ENCODE measurements around the gene HOXB3.

HOXB3 gene

DNA sequence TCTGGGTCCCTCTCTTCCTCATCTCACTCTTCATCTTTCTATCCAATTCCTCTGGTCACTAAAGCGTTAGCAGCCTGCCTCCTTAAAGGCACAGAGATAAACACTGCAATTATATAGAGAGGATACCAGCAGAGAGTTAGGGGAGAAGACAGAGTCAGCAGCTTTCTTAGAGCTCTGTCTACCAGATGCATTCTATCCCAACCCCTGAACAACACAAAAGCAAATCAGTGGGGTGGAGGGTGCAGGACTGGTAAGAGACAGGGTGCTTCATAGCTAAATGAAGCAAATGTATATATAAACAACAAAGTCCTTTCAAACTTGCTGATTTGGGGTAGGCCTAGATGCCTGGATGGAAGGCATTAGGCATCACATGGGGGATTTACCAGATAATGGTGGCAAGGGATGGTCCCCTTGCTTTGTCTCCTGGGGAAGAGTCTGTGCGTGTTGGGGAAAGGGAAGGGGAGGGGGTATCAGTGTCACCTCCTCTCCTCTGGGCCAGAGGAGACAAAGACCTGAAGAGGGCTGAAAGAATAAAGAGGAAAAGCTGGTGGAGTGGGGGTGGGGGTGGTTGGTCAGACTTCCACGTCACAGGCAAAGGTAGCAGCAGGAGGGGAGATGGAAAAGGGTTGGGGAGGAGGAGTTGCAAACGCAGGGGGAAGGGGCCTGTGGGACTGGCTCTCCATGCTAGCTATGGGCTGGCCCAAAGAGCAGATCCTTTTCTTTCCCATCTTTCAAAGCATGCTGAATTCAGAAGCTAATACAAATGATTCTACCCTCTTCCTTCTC, 23.9 kb downstream of the HOXB3 start:
- TF ChIP-seq, protein P1, sequence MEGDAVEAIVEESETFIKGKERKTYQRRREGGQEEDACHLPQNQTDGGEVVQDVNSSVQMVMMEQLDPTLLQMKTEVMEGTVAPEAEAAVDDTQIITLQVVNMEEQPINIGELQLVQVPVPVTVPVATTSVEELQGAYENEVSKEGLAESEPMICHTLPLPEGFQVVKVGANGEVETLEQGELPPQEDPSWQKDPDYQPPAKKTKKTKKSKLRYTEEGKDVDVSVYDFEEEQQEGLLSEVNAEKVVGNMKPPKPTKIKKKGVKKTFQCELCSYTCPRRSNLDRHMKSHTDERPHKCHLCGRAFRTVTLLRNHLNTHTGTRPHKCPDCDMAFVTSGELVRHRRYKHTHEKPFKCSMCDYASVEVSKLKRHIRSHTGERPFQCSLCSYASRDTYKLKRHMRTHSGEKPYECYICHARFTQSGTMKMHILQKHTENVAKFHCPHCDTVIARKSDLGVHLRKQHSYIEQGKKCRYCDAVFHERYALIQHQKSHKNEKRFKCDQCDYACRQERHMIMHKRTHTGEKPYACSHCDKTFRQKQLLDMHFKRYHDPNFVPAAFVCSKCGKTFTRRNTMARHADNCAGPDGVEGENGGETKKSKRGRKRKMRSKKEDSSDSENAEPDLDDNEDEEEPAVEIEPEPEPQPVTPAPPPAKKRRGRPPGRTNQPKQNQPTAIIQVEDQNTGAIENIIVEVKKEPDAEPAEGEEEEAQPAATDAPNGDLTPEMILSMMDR (IDR thresholded peaks at IDR 0.05; ENCODE audit: low read depth, low read length): no peak
- H3K4me3 ChIP-seq (replicated peaks in 1 of 2; ENCODE audit: low read depth in 2 of 2, low read length in 2 of 2): no peak overlapping the region
- DNase-seq (ENCODE audit: low read depth in 2 of 2): no peak

DNA sequence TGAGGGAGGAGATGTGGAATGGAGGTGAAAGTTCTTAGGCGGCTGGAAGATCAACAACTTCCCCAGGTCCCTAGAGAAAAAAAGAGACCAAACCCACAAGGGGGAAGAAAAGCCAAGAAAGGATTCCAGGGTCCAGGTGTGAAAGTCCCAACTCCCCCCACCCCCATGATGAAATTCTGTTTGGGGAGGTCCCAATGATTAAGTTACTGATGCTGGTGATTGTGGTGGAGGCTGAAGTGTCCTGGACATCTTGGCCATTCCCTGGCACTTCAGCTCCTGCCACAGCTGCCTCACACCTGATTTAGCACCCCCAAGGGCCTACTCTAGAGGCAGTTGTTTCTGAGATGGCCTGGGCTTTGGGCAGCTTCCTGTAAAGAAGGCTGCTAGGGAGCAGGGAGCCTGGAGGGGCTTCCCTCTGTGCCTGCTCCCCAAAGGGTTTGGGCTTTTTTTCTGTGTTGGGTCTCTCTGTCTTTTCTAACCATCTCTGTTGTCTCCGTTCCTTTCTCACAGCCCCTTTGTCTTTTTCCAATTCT, 25.0 kb downstream of the HOXB3 start:
- peak overlapping the region in 1 of 2 donors; percentile 56 for H3K4me3 ChIP-seq (replicated peaks in 1 of 2; ENCODE audit: low read depth in 2 of 2, low read length in 2 of 2)
- DNase-seq (ENCODE audit: low read depth in 2 of 2): no peak

DNA sequence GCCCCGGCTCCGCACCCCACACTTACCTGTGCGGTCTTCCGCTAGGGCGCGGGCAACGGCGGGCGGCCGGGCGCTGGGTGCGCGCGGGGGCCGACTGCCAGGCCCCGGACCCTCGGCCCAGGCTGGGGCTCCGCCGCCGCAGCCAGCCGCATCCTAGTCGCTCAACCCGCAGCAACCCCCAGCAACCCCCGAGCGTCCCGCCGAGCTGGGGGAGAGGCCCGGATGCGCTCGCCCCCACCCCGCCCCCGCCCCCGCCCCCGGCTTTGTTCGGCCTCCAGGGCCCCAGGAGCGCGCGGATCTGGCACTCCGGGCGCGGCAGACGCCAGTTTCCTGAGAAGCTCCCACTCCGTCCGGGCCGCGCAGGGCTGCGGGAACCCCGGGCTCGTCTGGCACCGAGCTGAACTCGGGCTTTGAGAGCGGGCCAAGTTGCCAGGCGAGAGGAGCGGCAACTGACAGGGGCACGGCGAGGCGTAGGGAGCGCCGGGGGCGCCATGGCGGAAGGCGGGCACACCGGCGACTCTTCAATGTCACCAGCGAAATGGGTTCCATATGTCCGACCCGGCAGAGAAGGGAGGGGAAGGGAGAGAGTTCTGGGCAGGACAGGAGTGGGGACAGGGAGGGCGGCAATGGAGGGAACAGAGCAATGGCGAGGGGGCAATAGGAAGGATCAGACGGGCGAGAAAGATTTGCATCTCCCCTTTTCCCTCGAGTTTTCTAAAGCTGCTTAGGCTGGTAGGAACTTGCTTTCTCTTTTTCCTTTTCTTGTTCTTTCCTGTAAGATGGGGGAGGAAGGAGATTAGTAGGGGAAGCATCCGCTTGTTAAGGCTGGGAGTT, 25.6 kb downstream of the HOXB3 start:
- no peak for DNase-seq (ENCODE audit: low read depth in 2 of 2)
- H3K4me3 ChIP-seq (replicated peaks in 1 of 2; ENCODE audit: low read depth in 2 of 2, low read length in 2 of 2): peak overlapping the region; percentile 33 to 56
- TF ChIP-seq, protein P1 (IDR thresholded peaks at IDR 0.05; ENCODE audit: low read depth, low read length): no peak

More for the DNA sequence above, 25.0 kb downstream of the HOXB3 start:
- TF ChIP-seq, protein P1 (IDR thresholded peaks at IDR 0.05; ENCODE audit: low read depth, low read length): no peak

DNA sequence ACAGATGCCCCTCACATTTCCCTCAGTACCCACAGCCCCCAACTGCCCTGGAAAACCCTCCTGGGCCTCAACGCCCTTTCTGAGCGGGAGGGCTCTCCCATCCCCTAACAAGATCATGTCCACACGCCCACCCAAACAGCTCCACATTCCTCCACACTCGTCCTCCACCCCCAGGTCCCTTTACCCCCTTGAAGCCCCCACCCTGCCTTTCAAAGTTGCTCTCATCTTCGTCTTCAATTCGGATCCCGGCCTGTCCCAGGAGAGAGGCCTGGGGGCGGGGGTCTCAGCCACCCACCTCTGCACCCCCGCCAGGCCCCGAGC, 26.2 kb downstream of the HOXB3 start:
- peak overlapping the region; percentile 11 to 56 for H3K4me3 ChIP-seq (replicated peaks in 1 of 2; ENCODE audit: low read depth in 2 of 2, low read length in 2 of 2)
- no peak for DNase-seq (ENCODE audit: low read depth in 2 of 2)
- TF ChIP-seq, protein P1 (IDR thresholded peaks at IDR 0.05; ENCODE audit: low read depth, low read length): no peak

DNA sequence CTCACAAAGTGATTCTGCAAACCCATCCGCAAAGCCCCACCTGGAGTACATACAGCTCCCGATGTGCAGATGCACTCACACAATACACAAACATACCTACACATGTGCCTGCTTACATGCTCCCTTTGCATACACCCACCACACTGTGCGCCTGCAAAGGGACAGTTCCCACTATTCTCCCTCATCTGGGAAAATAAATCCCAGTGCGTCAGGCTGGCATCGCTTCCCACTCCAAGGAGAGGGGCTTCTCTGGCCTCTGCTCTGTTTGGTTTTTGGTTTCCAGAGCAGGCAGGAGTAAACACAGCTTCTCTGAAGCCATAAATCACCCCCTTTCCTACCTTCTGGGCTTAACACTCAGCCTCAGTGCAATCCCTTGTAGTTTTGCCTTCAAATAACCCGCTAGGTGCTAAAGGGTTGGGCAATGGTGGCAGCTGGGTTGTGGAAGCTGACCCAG, 26.6 kb downstream of the HOXB3 start:
- peak overlapping the region; percentile 11 to 56 for H3K4me3 ChIP-seq (replicated peaks in 1 of 2; ENCODE audit: low read depth in 2 of 2, low read length in 2 of 2)
- TF ChIP-seq, protein P1 (IDR thresholded peaks at IDR 0.05; ENCODE audit: low read depth, low read length): no peak
- DNase-seq (ENCODE audit: low read depth in 2 of 2): no peak

DNA sequence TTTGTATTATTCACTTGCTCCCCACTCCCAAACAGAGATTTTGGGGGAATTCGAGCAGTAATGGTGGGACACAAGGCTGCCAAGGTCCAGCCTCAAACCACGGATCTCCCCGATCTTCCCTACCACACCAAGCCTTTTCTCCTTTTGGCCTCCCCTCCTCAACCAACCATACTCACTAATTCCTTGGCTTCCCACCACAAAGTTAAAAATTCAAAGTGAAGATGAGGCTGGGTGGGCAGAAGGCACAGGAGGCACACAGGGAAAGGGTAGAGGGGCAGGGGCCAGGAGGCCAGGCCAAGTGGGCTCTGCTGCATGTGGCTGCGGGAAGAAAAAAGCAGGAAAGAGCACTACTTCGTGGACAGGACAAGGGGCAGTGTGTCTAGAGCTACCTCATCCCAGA, 27.1 kb downstream of the HOXB3 start:
- no peak overlapping the region for H3K4me3 ChIP-seq (replicated peaks in 1 of 2; ENCODE audit: low read depth in 2 of 2, low read length in 2 of 2)
- TF ChIP-seq, protein P1 (IDR thresholded peaks at IDR 0.05; ENCODE audit: low read depth, low read length): no peak
- no peak for DNase-seq (ENCODE audit: low read depth in 2 of 2)
